MM.1S (cell line): Measurements from ENCODE around the gene HIPK4.

ENCODE experiments used
- DNase-seq: peaks from one replicate; pipeline ENCODE4 v3.0.0-alpha.2; 2015
- H2AFZ ChIP-seq: fragments of 300-600 bp; sonication (generic); 2 replicates; pipeline ENCODE4 v1.6.0; 2016; ENCODE audit warnings: antibody characterized with exemption, low read length
- H3F3A ChIP-seq: fragments of 300-600 bp; sonication (generic); 2 replicates; pipeline ENCODE4 v1.6.1; 2016; ENCODE audit warnings: mild to moderate bottlenecking, antibody characterized with exemption, low read length, moderate library complexity, mixed read lengths; ENCODE audit not compliant: insufficient read depth
- H3K27ac ChIP-seq: fragments of 300-600 bp; sonication (generic); 2 replicates; pipeline ENCODE4 v1.5.1; 2016; ENCODE audit warnings: mild to moderate bottlenecking, low read length
- H3K27me3 ChIP-seq: fragments of 300-600 bp; sonication (generic); replicated peaks from 2 replicates; pipeline ENCODE4 v1.6.0; 2016; ENCODE audit warnings: low read length; ENCODE audit not compliant: insufficient read depth
- H3K36me3 ChIP-seq: fragments of 300-600 bp; sonication (generic); replicated peaks from 2 replicates; pipeline ENCODE4 v1.6.1; 2016; ENCODE audit warnings: mild to moderate bottlenecking, low read length, mixed read lengths; ENCODE audit not compliant: insufficient read depth
- H3K4me1 ChIP-seq: fragments of 300-600 bp; sonication (generic); 2 replicates; pipeline ENCODE4 v1.6.1; 2016; ENCODE audit warnings: low read length, mixed read lengths
- H3K4me2 ChIP-seq: fragments of 300-600 bp; sonication (generic); 2 replicates; pipeline ENCODE4 v1.6.0; 2016; ENCODE audit warnings: low read depth, low read length
- H3K4me3 ChIP-seq: fragments of 300-600 bp; sonication (generic); 2 replicates; pipeline ENCODE4 v1.5.1; 2016; ENCODE audit warnings: low read length, mixed read lengths
- H3K79me2 ChIP-seq: fragments of 300-600 bp; sonication (generic); 2 replicates; pipeline ENCODE4 v1.6.1; 2016; ENCODE audit warnings: mixed run types, low read length, mixed read lengths
- H3K9ac ChIP-seq: fragments of 300-600 bp; sonication (generic); 2 replicates; pipeline ENCODE4 v1.6.1; 2016; ENCODE audit warnings: low read length, mixed read lengths
- H3K9me2 ChIP-seq: fragments of 300-600 bp; sonication (generic); replicated peaks from 2 replicates; pipeline ENCODE4 v1.6.1; 2016; ENCODE audit warnings: mild to moderate bottlenecking, low read length, mixed read lengths; ENCODE audit not compliant: insufficient read depth
- H3K9me3 ChIP-seq: fragments of 300-600 bp; sonication (generic); replicated peaks from 2 replicates; pipeline ENCODE4 v1.6.1; 2016; ENCODE audit warnings: mild to moderate bottlenecking, low read length, mixed read lengths; ENCODE audit not compliant: insufficient read depth
- H4K20me1 ChIP-seq: fragments of 300-600 bp; sonication (generic); 2 replicates; pipeline ENCODE4 v1.6.1; 2016; ENCODE audit warnings: mild to moderate bottlenecking, low read length, moderate library complexity, mixed read lengths; ENCODE audit not compliant: insufficient read depth
- CTCF ChIP-seq: fragments of 300-600 bp; sonication (generic); IDR thresholded peaks from 2 replicates; pipeline ENCODE4 v1.5.1; 2016; ENCODE audit warnings: antibody characterized with exemption, low read length, mixed read lengths
- EZH2 ChIP-seq: fragments of 300-600 bp; sonication (generic); optimal IDR thresholded peaks from 2 replicates; pipeline ENCODE3; 2017; ENCODE audit warnings: low read depth, mild to moderate bottlenecking, antibody characterized with exemption, low read length, mixed read lengths
- EZH2phosphoT487 ChIP-seq: fragments of 300-600 bp; sonication (generic); IDR thresholded peaks from 2 replicates; pipeline ENCODE4 v1.6.1; 2018; ENCODE audit warnings: antibody characterized with exemption, low read length

The HIPK4 gene

GRCh38 chr19:40362160-40362559 lies 27.8 kb downstream of the HIPK4 start:
- Histone ChIP-seq H3K9ac (no peak overlapping the region), H3K79me2 (no peaks in the 10 kb centered on the region), H3F3A (no peaks in the 10 kb centered on the region), H4K20me1 (no peaks in the 10 kb centered on the region), H3K27ac (no peak overlapping the region), H3K4me3 (no peak overlapping the region), H2AFZ (no peak overlapping the region), H3K9me2 (no peaks in the 10 kb centered on the region), H3K4me1 (no peaks in the 10 kb centered on the region), H3K27me3 (no peaks in the 10 kb centered on the region), H3K36me3 (no peaks in the 10 kb centered on the region), H3K9me3 (no peaks in the 10 kb centered on the region), H3K4me2 (no peak overlapping the region)
- DNase-seq = no peak
- TF ChIP-seq EZH2 (no peak), CTCF (no peak), EZH2phosphoT487 (no peak)

- TF ChIP-seq EZH2phosphoT487 (no peak), EZH2 (no peak), CTCF (no peak)
Measured at GRCh38 chr19:40360708-40361241, 29.2 kb downstream of the HIPK4 start.

GRCh38 chr19:40360020-40360707 lies 29.8 kb downstream of the HIPK4 start:
- Histone ChIP-seq H3K79me2 (no peaks in the 10 kb centered on the region), H3K9ac (no peak overlapping the region)
- TF ChIP-seq CTCF (no peak), EZH2 (no peak), EZH2phosphoT487 (no peak)

More at GRCh38 chr19:40360708-40361241, 29.2 kb downstream of the HIPK4 start:
- H3F3A ChIP-seq = no peaks in the 10 kb centered on the region
- no peaks in the 10 kb centered on the region for H3K9me2 ChIP-seq
- H3K36me3 ChIP-seq = no peaks in the 10 kb centered on the region
- no peaks in the 10 kb centered on the region for H3K4me1 ChIP-seq
- no peak for DNase-seq
- no peaks in the 10 kb centered on the region for H3K9me3 ChIP-seq
- H4K20me1 ChIP-seq = no peaks in the 10 kb centered on the region
- H3K4me2 ChIP-seq = no peak overlapping the region
- H3K79me2 ChIP-seq = no peaks in the 10 kb centered on the region
- H2AFZ ChIP-seq = no peak overlapping the region
- no peak overlapping the region for H3K27ac ChIP-seq
- no peaks in the 10 kb centered on the region for H3K27me3 ChIP-seq
- no peak overlapping the region for H3K9ac ChIP-seq
- no peak overlapping the region for H3K4me3 ChIP-seq

More at GRCh38 chr19:40360020-40360707, 29.8 kb downstream of the HIPK4 start:
- Histone ChIP-seq H3K27me3 (no peaks in the 10 kb centered on the region), H3K4me1 (no peaks in the 10 kb centered on the region), H3K36me3 (no peaks in the 10 kb centered on the region), H3K4me3 (no peak overlapping the region), H2AFZ (no peak overlapping the region), H4K20me1 (no peaks in the 10 kb centered on the region), H3K9me3 (no peaks in the 10 kb centered on the region), H3F3A (no peaks in the 10 kb centered on the region), H3K4me2 (no peak overlapping the region), H3K27ac (no peak overlapping the region), H3K9me2 (no peaks in the 10 kb centered on the region)
- no peak for DNase-seq
